Myocyte (in vitro differentiated cells): ENCODE data around the gene KIAA0586. TPM values are rescaled to one million over a fixed set of nuclear protein-coding genes. Genes with fewer than 3 reads are reported as not detected.
"Not testable (repeated sequence)": the region's sequence is repeated elsewhere in the genome, so short reads cannot be mapped to it uniquely, and the experiment has no call there.

Experiments used
- DNase-seq: peaks from one replicate; pipeline ENCODE4 v3.0.0-alpha.2; 2012; ENCODE audit warnings: low read depth
- polyA plus RNA-seq: library from polyadenylated mRNA; unstranded; fragments of >200 nt; gene quantifications from one replicate; pipeline ENCODE4 v1.2.1, GENCODE V29; 2012; ENCODE audit warnings: missing spikeins
- total RNA-seq: library from RNA; depleted of rRNA; stranded (reverse); fragments of >200 nt; gene quantifications from 2 replicates; pipeline ENCODE4 v1.2.3, GENCODE V29; 2014

Gene KIAA0586
- total RNA-seq: 18.9 and 32.9 TPM in 2 replicates
- 5.3 TPM for polyA plus RNA-seq

- DNase-seq: peak; percentile 99
Measured at GRCh38 chr14:58427281-58428117, at the start of gene KIAA0586, which contains the start of gene TIMM9. Gene KIAA0586, plus strand, starts transcription at chr14:58427719. Its CDS starts 546 bp downstream, at chr14:58428265. Gene TIMM9, minus strand, starts transcription at chr14:58427531. Its CDS starts 15,586 bp downstream, at chr14:58411945.

- no peak for DNase-seq
Measured at GRCh38 chr14:58390830-58391229, 36.7 kb upstream of the KIAA0586 start.

- no peak for DNase-seq
Measured at GRCh38 chr14:58395562-58395811, 32.0 kb upstream of the KIAA0586 start.

GRCh38 chr14:58395812-58396788 is 31.4 kb upstream of the KIAA0586 start, which contains the start of gene TOMM20L:
Gene TOMM20L, plus strand, starts transcription at chr14:58395930. Its CDS starts 28 bp downstream, at chr14:58395958.
- DNase-seq: peak; percentile 68

GRCh38 chr14:58397156-58397555 is 30.4 kb upstream of the KIAA0586 start:
- DNase-seq: no peak

- DNase-seq: no peak
Measured at GRCh38 chr14:58398495-58398894, 29.0 kb upstream of the KIAA0586 start.

GRCh38 chr14:58398895-58399294 is 28.6 kb upstream of the KIAA0586 start:
- DNase-seq: no peak

GRCh38 chr14:58401587-58401986 is 25.9 kb upstream of the KIAA0586 start:
- no peak for DNase-seq

- DNase-seq: peak; percentile 37
Measured at GRCh38 chr14:58408681-58409215, 18.8 kb upstream of the KIAA0586 start.

GRCh38 chr14:58414845-58415244 is 12.7 kb upstream of the KIAA0586 start:
- no peak for DNase-seq

- DNase-seq: no peak
Measured at GRCh38 chr14:58415636-58416547, 11.6 kb upstream of the KIAA0586 start.

GRCh38 chr14:58416934-58417333 is 10.6 kb upstream of the KIAA0586 start:
- DNase-seq: not testable (repeated sequence)

GRCh38 chr14:58426670-58427280 is 744 bp upstream of the KIAA0586 start:
- DNase-seq: peak; percentile 80

- peak; percentile 53 for DNase-seq
Measured at GRCh38 chr14:58428118-58428683, 682 bp downstream of the KIAA0586 start.

GRCh38 chr14:58430156-58430555 is 2.6 kb downstream of the KIAA0586 start:
- DNase-seq: no peak

- no peak for DNase-seq
Measured at GRCh38 chr14:58439476-58439875, 12.0 kb downstream of the KIAA0586 start.

- DNase-seq: no peak
Measured at GRCh38 chr14:58444627-58445026, 17.1 kb downstream of the KIAA0586 start.

- DNase-seq: no peak
Measured at GRCh38 chr14:58455593-58456265, 28.2 kb downstream of the KIAA0586 start.

GRCh38 chr14:58460772-58461171 is 33.3 kb downstream of the KIAA0586 start:
- DNase-seq: no peak
